Peyer's patch (tissue), 4 donors: ENCODE data around the gene SYCE3.

Source experiments
- CTCF ChIP-seq, 6 experiments: fragments of 450-650 bp in 4 of 6; fragments of 200-600 bp in 2 of 6; sonication (generic) in 1 of 6; IDR thresholded peaks; one replicate each; pipeline ENCODE4 v1.5.1; 2017 to 2019; ENCODE audit warnings: antibody characterized with exemption in 6 of 6, mild to moderate bottlenecking in 3 of 6, moderate library complexity in 1 of 6
- POLR2A ChIP-seq, 2 donors: fragments of 450-650 bp; IDR thresholded peaks; one replicate each; pipeline ENCODE4 v1.5.1; 2017; ENCODE audit warnings: antibody characterized with exemption in 2 of 2, mild to moderate bottlenecking in 2 of 2, moderate library complexity in 2 of 2

GRCh38 chr22:50521710-50522109 is 41.0 kb downstream of the SYCE3 start:
- TF ChIP-seq POLR2A (IDR thresholded peaks at IDR 0.05), result no peak
- no peak for TF ChIP-seq CTCF (IDR thresholded peaks at IDR 0.05)
